Measurements from ENCODE around the gene CALML6. TPM values are rescaled to one million over a fixed set of nuclear protein-coding genes. Genes with fewer than 3 reads are reported as not detected.

CALML6 gene
- total and polyA plus RNA-seq, 10 of the 15 experiments (the other 5 are each of a cell fraction or from before 2014, with no cell fraction given) = 0.07 to 1.3 (median 0.21) TPM; not detected in 5

- TF ChIP-seq ZNF687 (IDR thresholded peaks at IDR 0.05) (peak; percentile 47), ZBTB4 (CRISPR knock-in tag; IDR thresholded peaks at IDR 0.05) (no peak), ZZZ3 (IDR thresholded peaks at IDR 0.05; ENCODE audit: control insufficient read depth, insufficient read length, low read depth) (no peak), BCLAF1 (IDR thresholded peaks at IDR 0.05) (no peak), MLLT1 (IDR thresholded peaks at IDR 0.05) (no peak), MEF2A (IDR thresholded peaks at IDR 0.05; ENCODE audit: insufficient read depth, low read depth, low read length) (no peak), KDM1A (IDR thresholded peaks at IDR 0.05; ENCODE audit: borderline replicate concordance) (no peak), ZNF207 (IDR thresholded peaks at IDR 0.05; ENCODE audit: borderline replicate concordance) (no peak), RAD51 (IDR thresholded peaks at IDR 0.05) (no peak), SMC3 (IDR thresholded peaks at IDR 0.05; ENCODE audit: borderline replicate concordance, low read length) (no peak), TARDBP (IDR thresholded peaks at IDR 0.05; ENCODE audit: borderline replicate concordance) (no peak), POLR2AphosphoS2 (IDR thresholded peaks at IDR 0.05; ENCODE audit: low read depth, low read length) (no peak), NFYB (IDR thresholded peaks at IDR 0.05; ENCODE audit: insufficient read depth, low read depth, low read length) (no peak), FOXK2 (IDR thresholded peaks at IDR 0.05) (no peak), WRNIP1 (IDR thresholded peaks at IDR 0.05; ENCODE audit: borderline replicate concordance, low read depth, low read length) (no peak), CBX3 (IDR thresholded peaks at IDR 0.05; ENCODE audit: borderline replicate concordance, low read depth) (no peak), YY1 (IDR thresholded peaks at IDR 0.05; ENCODE audit: low read depth, low read length) (no peak), SMAD5 (IDR thresholded peaks at IDR 0.05; ENCODE audit: low read depth) (no peak)
These were observed 23.5 kb upstream of the CALML6 start (continued) for GRCh38 chr1:1891349-1892078.

All from GM12878 (cell line).